ENCODE measurements around the gene TSPYL2.

The TSPYL2 gene

GRCh38 chrX:53081925-53082772 is at the start of gene TSPYL2:
Gene TSPYL2 (plus strand): TSS chrX:53082367. CDS start chrX:53082499, 132 bp downstream.
- DNase-seq, result peak; percentile 97

- no peak for DNase-seq
These were observed 46.0 kb upstream of the TSPYL2 start for GRCh38 chrX:53036149-53036548.

DNA sequence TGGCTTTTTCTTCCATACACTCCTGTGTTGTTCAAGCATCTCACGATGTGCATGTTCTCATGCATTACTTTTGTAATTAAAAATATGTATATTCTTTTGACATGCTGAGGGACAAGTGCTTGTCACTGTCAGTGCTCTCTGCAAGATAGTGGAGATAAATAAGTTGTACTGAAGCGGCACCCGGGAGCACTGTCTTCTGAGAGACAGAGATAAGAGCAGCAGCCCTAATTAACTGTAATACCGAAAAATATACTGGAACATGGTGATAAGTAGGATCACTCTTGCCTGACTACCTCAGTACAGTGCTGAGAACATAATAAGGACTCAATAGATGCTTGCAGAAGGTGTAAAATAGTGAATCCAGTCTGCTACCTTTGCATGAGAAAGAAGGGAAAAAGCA is 42.9 kb upstream of the TSPYL2 start:
- DNase-seq, result peak; percentile 39

GRCh38 chrX:53044995-53045394 is 37.2 kb upstream of the TSPYL2 start:
- no peak for DNase-seq

DNA sequence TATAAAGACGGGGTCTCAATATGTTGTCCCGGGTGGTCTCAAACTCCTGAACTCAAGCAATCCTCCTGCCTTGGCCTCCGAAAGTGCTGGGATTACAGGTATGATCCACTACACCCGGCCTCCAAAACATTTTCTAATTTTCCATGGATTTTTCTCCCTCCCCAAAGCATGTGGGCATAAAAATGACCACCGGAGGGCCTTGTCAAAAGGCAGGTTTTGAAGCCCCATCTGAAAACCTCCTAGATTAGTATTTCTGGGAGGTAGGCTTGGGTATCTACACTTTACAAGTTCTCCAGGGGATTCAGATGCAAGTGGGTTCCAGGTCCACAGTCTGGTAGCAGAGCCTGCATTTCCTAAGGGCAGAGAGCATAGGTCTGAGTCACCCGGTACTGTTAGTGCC is 34.9 kb upstream of the TSPYL2 start:
- no peak for DNase-seq

GRCh38 chrX:53048169-53049126 is 33.7 kb upstream of the TSPYL2 start, which contains the start of gene GPR173:
Gene GPR173 (plus strand): TSS chrX:53048789. CDS start chrX:53076622, 27,833 bp downstream.
- DNase-seq, result no peak

DNA sequence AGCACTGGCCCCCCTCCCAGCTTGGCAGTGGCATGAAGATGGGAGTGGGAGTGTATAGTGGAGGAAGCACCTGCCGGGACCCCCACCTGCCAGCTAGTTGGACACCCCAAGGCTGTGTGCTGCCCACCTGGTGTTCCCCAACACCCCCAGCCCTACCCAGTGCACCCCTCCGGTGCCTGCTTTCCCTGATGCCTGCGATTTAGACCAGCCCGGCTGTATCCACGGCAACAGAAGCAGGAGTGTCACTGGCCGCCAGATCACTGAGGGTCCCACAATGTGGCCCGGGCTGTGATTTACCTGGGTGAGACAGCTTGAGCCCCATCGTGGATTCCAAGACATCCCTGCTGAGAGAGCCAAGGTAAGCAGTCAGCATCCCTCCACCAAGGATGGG is 33.0 kb upstream of the TSPYL2 start:
- no peak for DNase-seq

DNA sequence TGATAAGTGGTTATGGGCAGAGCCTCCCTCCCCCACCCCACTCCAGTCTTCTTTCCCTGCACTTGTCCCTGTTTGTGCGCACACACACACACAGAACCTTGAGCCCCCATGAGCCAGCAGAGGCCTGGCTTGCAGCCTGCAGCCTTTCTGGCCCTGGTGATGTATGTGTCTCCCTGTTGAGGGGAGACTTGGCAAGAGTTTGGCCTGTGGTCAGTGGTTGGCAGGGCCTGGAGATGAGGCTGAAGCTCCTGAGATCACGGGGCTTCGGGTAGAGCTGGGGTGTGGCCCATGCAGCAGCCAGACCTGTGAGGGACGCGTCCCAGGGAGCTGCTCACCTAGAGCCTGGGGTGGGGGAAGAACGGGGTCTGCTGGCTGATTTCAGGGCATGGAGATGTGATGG is 31.3 kb upstream of the TSPYL2 start:
- DNase-seq, result no peak

DNA sequence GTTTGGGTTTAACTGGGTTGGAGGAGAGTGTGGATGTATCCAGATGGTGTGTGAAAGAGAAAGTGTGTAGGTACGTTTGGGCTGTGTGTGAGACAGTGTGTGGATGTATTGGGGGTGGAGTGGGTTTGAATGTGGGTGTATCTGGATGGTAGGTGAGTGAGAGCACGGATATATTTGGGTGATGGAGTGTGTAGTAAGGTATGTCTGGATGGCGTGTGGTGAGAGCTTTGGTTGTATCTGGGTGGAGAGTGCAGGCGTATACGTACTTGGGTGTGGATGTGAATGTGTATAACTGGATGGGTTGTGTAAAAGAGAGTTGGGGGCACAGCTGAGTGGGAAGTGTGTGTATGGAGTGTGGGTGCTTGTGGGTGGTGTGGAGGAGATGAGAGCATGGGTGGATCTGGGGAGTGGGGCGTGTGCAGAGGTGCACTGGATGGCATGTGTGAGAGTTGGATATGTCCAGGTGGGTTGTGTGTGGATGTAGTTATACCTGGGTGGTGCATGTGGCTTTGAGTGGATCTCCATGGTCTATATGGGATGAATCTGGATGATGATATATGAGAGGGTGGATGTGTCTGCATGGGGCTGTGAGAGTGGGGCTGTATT is 26.8 kb upstream of the TSPYL2 start:
- DNase-seq, result no peak

- no peak for DNase-seq
These were observed 25.9 kb upstream of the TSPYL2 start for GRCh38 chrX:53056292-53056691.

GRCh38 chrX:53065104-53065503 is 17.1 kb upstream of the TSPYL2 start:
- DNase-seq, result peak; percentile 16

- DNase-seq, result no peak
These were observed 11.1 kb upstream of the TSPYL2 start for GRCh38 chrX:53071064-53071463.

GRCh38 chrX:53071604-53072417 is 10.4 kb upstream of the TSPYL2 start:
- DNase-seq, result peak; percentile 77

DNA sequence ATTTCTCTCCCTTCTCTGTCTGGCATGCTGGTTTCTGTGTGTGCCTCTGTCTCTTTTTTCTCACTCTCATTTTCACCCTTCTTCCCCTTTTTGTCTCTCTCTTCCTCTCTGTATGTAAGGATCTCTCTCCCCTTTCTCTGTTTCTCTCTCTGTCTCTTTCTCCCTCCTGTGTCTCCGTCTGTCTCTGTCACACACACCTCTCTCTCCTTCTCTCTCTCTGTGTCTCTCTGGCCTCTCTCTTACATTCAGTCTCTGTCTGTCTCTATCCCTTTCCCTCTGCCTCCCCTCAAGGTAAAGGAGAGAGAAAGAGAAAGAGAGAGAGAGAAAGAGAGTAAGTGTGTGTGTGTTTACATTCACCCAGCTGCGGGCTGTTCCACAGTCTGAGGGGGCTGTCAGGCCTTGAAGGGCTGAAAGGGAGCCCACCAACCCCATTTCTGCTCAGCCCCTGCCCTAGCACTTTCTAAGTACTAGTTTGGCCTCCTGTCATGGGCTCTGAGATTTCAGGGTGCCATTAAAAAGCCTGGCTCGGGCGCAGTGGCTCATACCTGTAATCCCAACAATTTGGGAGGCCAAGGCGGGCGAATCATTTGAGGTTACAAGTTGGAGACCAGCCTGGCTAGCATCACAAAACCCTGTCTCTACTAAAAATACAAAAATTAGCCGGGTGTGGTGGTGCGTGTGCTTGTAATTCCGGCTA is 9.6 kb upstream of the TSPYL2 start:
- peak; percentile 21 for DNase-seq

DNA sequence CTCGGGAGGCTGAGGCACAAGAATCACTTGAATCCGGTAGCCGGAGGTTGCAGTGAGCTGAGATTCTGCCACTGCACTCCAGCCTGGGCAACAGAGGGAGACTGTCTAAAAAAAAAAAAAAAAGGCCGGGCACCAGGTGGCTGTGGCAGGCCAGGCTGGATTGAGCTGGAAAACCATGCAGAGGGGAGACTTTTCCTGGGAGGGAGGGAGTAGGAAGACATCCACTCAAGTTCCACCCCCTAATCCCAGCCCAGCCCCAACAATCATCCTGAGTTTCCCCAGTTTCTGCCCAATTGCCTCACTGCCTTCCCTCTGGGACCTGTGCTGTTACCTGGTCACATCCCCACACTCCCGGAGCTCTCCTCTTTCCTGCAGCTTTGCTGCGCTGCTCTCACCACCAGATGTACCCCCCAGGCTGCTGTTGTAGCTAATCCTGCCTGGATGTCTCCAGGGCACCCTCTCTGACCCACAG is 9.0 kb upstream of the TSPYL2 start:
- DNase-seq, result no peak

DNA sequence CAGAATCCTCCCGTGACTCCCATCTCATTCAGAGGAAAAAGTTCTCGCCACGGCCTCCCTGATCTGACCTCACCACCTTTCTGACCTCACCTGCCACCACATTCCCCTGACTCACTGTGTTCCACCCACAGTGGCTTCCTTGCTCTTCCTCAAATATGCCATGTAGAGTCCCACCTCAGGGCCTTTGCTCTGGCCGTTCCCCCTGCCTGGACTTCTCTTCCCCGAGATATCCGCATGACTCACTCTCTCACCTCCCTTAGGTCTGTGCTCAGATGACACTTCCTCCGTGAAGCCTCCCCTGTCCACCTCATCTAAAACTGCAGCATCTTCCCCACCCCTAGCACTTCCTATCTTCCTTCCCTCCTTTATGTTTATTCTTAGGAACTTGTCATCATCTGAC is 7.2 kb upstream of the TSPYL2 start:
- peak; percentile 13 for DNase-seq

- no peak for DNase-seq
These were observed 5.5 kb upstream of the TSPYL2 start for GRCh38 chrX:53076671-53077070.

- peak; percentile 31 for DNase-seq
These were observed 4.7 kb upstream of the TSPYL2 start for GRCh38 chrX:53077207-53078197.

- no peak for DNase-seq
These were observed 3.2 kb upstream of the TSPYL2 start for GRCh38 chrX:53078943-53079342.

All from OCI-M1 (cell line).